K562 (cell line): ENCODE measurements around the gene TAS1R3. TPM values are rescaled to one million over a fixed set of nuclear protein-coding genes. Genes with fewer than 3 reads are reported as not detected.

Experiments
- ARID2 ChIP-seq: fragments of 450-650 bp; IDR thresholded peaks from 2 replicates; pipeline ENCODE4 v1.6.1; 2017; ENCODE audit warnings: antibody characterized with exemption, mild to moderate bottlenecking
- CREB1 ChIP-seq, 2 experiments: sonication (generic) in 1 of 2; formaldehyde crosslinking in 1 of 2; IDR thresholded peaks; 2 replicates each; pipeline versions ENCODE4 v1.6.1 to v1.8.0; 2012 to 2022; ENCODE audit warnings: inconsistent platforms in 1 of 2, mild to moderate bottlenecking in 1 of 2, missing genetic modification reagents in 1 of 2, moderate library complexity in 1 of 2
- EP400 ChIP-seq: fragments of 450-650 bp; IDR thresholded peaks from 2 replicates; pipeline ENCODE4 v1.6.1; 2017; ENCODE audit warnings: antibody characterized with exemption, mild to moderate bottlenecking, moderate library complexity
- KLF10 ChIP-seq: fragments of 250-450 bp; sonication (Bioruptor Pico); IDR thresholded peaks from 2 replicates; pipeline ENCODE4 v1.6.1; 2021; ENCODE audit warnings: matching md5 sums
- NR1H2 ChIP-seq: sonication (generic); formaldehyde crosslinking; IDR thresholded peaks from 2 replicates; pipeline ENCODE4 v1.4.0; 2020; ENCODE audit warnings: mild to moderate bottlenecking, missing genetic modification reagents
- STAG1 ChIP-seq: sonication (generic); formaldehyde crosslinking; IDR thresholded peaks from 2 replicates; pipeline ENCODE4 v1.5.0; 2020; ENCODE audit warnings: missing genetic modification reagents, borderline replicate concordance
- TBP ChIP-seq: optimal IDR thresholded peaks from 2 replicates; pipeline ENCODE3; 2011; ENCODE audit warnings: low read depth, low read length, improper control_type of control experiment
- ZFX ChIP-seq: sonication (generic); formaldehyde crosslinking; IDR thresholded peaks from 2 replicates; pipeline ENCODE4 v1.8.0; 2022; ENCODE audit warnings: mild to moderate bottlenecking, missing genetic modification reagents, moderate library complexity
- ZNF140 ChIP-seq: fragments of 250-450 bp; sonication (Bioruptor Pico); IDR thresholded peaks from 2 replicates; pipeline ENCODE4 v1.8.0; 2021; ENCODE audit warnings: moderate library complexity, mild to moderate bottlenecking, inconsistent platforms
- ZNF23 ChIP-seq: fragments of 250-450 bp; sonication (Bioruptor Pico); IDR thresholded peaks from 2 replicates; pipeline ENCODE4 v1.4.0; 2020; ENCODE audit warnings: mild to moderate bottlenecking
- ZNF408 ChIP-seq: fragments of 250-450 bp; sonication (Bioruptor Pico); IDR thresholded peaks from 2 replicates; pipeline ENCODE4 v1.4.0; 2020; ENCODE audit warnings: low read depth, mild to moderate bottlenecking, moderate library complexity
- ZNF695 ChIP-seq: fragments of 450-650 bp; formaldehyde crosslinking; IDR thresholded peaks from 2 replicates; pipeline ENCODE4 v1.4.0; 2020; ENCODE audit warnings: mild to moderate bottlenecking, moderate library complexity
- polyA plus RNA-seq, 8 experiments: library from polyadenylated mRNA; depleted of rRNA in 4 of 8; stranded (reverse) in 5 of 8; unstranded in 3 of 8; fragments of >200 nt; fragmentation: Nextera tagmentation in 2 of 8; fragmentation: Illumina TruSeq in 1 of 8; extraction: Ambion mirVana in 2 of 8; extraction: Trizol in 1 of 8; gene quantifications; 2 replicates each; pipeline versions ENCODE4 v1.2.1 to v1.2.3, GENCODE V29; 2011 to 2014; ENCODE audit warnings: inconsistent platforms in 1 of 8, missing spikeins in 1 of 8
- total RNA-seq, 7 experiments: library from RNA; depleted of rRNA in 6 of 7; stranded (reverse); fragments of >200 nt in 6 of 7; fragmentation: Illumina TruSeq in 2 of 7; extraction: Trizol in 2 of 7; gene quantifications; 2 replicates each; pipeline versions ENCODE4 v1.2.1 to v1.2.3, GENCODE V29; 2011 to 2021; ENCODE audit warnings: low replicate concordance in 1 of 7
- TF ChIP-seq, protein P1 (sequence below): fragments of 450-650 bp; IDR thresholded peaks from 2 replicates; pipeline ENCODE4 v1.6.1; 2016; ENCODE audit warnings: mild to moderate bottlenecking, moderate library complexity
- TF ChIP-seq, protein P2 (sequence below): sonication (generic); formaldehyde crosslinking; IDR thresholded peaks from 2 replicates; pipeline ENCODE4 v1.8.1; 2022; ENCODE audit warnings: missing genetic modification reagents
- TF ChIP-seq, protein P3 (sequence below): sonication (generic); formaldehyde crosslinking; IDR thresholded peaks from 2 replicates; pipeline ENCODE4 v1.8.0; 2022; ENCODE audit warnings: mild to moderate bottlenecking, missing genetic modification reagents

The TAS1R3 gene
- total and polyA plus RNA-seq, 9 of the 15 experiments (the other 6 are each of a cell fraction or from before 2014, with no cell fraction given), result 0.07 to 0.13 TPM; not detected in 7

GRCh38 chr1:1324524-1325287 is 6.4 kb upstream of the TAS1R3 start, which contains the start of the genes CPTP and INTS11 (continued):
- TF ChIP-seq, protein P1, sequence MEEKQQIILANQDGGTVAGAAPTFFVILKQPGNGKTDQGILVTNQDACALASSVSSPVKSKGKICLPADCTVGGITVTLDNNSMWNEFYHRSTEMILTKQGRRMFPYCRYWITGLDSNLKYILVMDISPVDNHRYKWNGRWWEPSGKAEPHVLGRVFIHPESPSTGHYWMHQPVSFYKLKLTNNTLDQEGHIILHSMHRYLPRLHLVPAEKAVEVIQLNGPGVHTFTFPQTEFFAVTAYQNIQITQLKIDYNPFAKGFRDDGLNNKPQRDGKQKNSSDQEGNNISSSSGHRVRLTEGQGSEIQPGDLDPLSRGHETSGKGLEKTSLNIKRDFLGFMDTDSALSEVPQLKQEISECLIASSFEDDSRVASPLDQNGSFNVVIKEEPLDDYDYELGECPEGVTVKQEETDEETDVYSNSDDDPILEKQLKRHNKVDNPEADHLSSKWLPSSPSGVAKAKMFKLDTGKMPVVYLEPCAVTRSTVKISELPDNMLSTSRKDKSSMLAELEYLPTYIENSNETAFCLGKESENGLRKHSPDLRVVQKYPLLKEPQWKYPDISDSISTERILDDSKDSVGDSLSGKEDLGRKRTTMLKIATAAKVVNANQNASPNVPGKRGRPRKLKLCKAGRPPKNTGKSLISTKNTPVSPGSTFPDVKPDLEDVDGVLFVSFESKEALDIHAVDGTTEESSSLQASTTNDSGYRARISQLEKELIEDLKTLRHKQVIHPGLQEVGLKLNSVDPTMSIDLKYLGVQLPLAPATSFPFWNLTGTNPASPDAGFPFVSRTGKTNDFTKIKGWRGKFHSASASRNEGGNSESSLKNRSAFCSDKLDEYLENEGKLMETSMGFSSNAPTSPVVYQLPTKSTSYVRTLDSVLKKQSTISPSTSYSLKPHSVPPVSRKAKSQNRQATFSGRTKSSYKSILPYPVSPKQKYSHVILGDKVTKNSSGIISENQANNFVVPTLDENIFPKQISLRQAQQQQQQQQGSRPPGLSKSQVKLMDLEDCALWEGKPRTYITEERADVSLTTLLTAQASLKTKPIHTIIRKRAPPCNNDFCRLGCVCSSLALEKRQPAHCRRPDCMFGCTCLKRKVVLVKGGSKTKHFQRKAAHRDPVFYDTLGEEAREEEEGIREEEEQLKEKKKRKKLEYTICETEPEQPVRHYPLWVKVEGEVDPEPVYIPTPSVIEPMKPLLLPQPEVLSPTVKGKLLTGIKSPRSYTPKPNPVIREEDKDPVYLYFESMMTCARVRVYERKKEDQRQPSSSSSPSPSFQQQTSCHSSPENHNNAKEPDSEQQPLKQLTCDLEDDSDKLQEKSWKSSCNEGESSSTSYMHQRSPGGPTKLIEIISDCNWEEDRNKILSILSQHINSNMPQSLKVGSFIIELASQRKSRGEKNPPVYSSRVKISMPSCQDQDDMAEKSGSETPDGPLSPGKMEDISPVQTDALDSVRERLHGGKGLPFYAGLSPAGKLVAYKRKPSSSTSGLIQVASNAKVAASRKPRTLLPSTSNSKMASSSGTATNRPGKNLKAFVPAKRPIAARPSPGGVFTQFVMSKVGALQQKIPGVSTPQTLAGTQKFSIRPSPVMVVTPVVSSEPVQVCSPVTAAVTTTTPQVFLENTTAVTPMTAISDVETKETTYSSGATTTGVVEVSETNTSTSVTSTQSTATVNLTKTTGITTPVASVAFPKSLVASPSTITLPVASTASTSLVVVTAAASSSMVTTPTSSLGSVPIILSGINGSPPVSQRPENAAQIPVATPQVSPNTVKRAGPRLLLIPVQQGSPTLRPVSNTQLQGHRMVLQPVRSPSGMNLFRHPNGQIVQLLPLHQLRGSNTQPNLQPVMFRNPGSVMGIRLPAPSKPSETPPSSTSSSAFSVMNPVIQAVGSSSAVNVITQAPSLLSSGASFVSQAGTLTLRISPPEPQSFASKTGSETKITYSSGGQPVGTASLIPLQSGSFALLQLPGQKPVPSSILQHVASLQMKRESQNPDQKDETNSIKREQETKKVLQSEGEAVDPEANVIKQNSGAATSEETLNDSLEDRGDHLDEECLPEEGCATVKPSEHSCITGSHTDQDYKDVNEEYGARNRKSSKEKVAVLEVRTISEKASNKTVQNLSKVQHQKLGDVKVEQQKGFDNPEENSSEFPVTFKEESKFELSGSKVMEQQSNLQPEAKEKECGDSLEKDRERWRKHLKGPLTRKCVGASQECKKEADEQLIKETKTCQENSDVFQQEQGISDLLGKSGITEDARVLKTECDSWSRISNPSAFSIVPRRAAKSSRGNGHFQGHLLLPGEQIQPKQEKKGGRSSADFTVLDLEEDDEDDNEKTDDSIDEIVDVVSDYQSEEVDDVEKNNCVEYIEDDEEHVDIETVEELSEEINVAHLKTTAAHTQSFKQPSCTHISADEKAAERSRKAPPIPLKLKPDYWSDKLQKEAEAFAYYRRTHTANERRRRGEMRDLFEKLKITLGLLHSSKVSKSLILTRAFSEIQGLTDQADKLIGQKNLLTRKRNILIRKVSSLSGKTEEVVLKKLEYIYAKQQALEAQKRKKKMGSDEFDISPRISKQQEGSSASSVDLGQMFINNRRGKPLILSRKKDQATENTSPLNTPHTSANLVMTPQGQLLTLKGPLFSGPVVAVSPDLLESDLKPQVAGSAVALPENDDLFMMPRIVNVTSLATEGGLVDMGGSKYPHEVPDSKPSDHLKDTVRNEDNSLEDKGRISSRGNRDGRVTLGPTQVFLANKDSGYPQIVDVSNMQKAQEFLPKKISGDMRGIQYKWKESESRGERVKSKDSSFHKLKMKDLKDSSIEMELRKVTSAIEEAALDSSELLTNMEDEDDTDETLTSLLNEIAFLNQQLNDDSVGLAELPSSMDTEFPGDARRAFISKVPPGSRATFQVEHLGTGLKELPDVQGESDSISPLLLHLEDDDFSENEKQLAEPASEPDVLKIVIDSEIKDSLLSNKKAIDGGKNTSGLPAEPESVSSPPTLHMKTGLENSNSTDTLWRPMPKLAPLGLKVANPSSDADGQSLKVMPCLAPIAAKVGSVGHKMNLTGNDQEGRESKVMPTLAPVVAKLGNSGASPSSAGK, result no peak; the same call in 1 of the 2 replicates
- TF ChIP-seq ZNF695 (CRISPR knock-in tag), result no peak
- no peak for TF ChIP-seq ZNF23 (CRISPR knock-in tag)
- TF ChIP-seq, protein P2, sequence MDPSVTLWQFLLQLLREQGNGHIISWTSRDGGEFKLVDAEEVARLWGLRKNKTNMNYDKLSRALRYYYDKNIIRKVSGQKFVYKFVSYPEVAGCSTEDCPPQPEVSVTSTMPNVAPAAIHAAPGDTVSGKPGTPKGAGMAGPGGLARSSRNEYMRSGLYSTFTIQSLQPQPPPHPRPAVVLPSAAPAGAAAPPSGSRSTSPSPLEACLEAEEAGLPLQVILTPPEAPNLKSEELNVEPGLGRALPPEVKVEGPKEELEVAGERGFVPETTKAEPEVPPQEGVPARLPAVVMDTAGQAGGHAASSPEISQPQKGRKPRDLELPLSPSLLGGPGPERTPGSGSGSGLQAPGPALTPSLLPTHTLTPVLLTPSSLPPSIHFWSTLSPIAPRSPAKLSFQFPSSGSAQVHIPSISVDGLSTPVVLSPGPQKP, result no peak
- peak; percentile 96 for TF ChIP-seq ZFX (CRISPR knock-in tag)
- TF ChIP-seq, protein P3, sequence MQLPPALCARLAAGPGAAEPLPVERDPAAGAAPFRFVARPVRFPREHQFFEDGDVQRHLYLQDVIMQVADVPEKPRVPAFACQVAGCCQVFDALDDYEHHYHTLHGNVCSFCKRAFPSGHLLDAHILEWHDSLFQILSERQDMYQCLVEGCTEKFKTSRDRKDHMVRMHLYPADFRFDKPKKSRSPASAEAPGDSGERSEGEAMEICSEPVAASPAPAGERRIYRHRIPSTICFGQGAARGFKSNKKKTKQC (CRISPR knock-in tag), result 0 out of 2 replicates have a peak, but pooled peaks have one; percentile 14
- no peak for TF ChIP-seq ZNF408 (CRISPR knock-in tag)
- no peak for TF ChIP-seq ARID2
- TF ChIP-seq ZNF140 (CRISPR knock-in tag), result no peak
- TF ChIP-seq EP400, result peak; percentile 74; the same call in 1 of the 2 replicates
- peak; percentile 54 for TF ChIP-seq TBP
- TF ChIP-seq STAG1 (CRISPR knock-in tag), result no peak
- no peak for TF ChIP-seq CREB1 (IDR thresholded peaks at IDR 0.05)
- peak; percentile 52; the same call in 1 of the 2 replicates for TF ChIP-seq CREB1 (CRISPR knock-in tag; IDR thresholded peaks at IDR 0.05)
- no peak for TF ChIP-seq NR1H2 (CRISPR knock-in tag)
- no peak for TF ChIP-seq KLF10 (CRISPR knock-in tag)
